NCI-H1105 treated with DMSO at 0.1 percent for 48 hours (cell line): ENCODE results near the gene TOGARAM1.

ENCODE experiments used
- DNase-seq: peaks from one replicate; lab custom pipeline; 2025; lab: John Stamatoyannopoulos, UW

TOGARAM1 gene, protein sequence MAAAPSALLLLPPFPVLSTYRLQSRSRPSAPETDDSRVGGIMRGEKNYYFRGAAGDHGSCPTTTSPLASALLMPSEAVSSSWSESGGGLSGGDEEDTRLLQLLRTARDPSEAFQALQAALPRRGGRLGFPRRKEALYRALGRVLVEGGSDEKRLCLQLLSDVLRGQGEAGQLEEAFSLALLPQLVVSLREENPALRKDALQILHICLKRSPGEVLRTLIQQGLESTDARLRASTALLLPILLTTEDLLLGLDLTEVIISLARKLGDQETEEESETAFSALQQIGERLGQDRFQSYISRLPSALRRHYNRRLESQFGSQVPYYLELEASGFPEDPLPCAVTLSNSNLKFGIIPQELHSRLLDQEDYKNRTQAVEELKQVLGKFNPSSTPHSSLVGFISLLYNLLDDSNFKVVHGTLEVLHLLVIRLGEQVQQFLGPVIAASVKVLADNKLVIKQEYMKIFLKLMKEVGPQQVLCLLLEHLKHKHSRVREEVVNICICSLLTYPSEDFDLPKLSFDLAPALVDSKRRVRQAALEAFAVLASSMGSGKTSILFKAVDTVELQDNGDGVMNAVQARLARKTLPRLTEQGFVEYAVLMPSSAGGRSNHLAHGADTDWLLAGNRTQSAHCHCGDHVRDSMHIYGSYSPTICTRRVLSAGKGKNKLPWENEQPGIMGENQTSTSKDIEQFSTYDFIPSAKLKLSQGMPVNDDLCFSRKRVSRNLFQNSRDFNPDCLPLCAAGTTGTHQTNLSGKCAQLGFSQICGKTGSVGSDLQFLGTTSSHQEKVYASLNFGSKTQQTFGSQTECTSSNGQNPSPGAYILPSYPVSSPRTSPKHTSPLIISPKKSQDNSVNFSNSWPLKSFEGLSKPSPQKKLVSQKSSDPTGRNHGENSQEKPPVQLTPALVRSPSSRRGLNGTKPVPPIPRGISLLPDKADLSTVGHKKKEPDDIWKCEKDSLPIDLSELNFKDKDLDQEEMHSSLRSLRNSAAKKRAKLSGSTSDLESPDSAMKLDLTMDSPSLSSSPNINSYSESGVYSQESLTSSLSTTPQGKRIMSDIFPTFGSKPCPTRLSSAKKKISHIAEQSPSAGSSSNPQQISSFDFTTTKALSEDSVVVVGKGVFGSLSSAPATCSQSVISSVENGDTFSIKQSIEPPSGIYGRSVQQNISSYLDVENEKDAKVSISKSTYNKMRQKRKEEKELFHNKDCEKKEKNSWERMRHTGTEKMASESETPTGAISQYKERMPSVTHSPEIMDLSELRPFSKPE (N-terminal part only)

DNA sequence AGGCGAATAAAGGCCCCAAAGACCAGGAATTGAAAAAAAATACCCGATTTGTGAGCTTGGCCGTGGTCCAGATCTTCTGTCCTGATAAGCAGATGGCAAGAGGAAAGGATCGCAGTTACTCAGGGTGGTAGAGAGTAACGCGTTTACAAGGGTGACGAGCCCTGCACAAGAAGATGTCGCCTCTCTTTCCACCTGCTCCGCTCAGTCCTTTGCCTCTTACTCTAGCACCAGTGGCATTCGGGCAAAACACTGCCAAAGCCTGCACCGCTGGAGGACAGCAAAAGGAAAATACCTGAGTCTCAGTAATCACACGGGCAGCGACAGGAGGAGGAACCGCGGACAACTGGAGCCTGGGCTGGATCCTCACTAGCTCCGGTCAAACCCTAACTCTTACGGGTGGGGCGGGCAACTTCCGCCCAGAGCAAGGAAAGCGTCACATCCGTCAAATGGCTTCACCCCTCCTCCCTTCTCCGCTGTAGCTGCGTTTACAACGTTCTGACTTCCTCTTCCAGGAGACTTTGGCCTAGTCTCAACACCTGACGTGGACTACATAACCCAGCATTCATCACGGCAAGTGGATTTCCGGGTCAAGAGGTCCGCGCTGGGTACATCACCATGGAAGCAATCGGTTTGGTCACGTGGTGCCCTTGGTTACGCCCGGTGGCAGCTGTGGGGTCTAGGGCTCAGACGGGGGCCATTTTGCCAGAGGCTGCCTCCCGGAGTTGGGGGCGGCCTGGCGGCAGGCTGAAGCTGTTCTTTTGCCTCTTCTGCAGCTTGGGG is at the start of gene TOGARAM1, which contains the start of gene KLHL28:
TSS of gene TOGARAM1 (plus strand) at position 637 of the 780 bp plus-strand sequence. CDS start 232 bp downstream, outside the sequence.
TSS of gene KLHL28 (minus strand) at position 394 of the 780 bp plus-strand sequence. CDS start 16,019 bp downstream, outside the sequence.
- DNase-seq = peak; percentile 100

DNA sequence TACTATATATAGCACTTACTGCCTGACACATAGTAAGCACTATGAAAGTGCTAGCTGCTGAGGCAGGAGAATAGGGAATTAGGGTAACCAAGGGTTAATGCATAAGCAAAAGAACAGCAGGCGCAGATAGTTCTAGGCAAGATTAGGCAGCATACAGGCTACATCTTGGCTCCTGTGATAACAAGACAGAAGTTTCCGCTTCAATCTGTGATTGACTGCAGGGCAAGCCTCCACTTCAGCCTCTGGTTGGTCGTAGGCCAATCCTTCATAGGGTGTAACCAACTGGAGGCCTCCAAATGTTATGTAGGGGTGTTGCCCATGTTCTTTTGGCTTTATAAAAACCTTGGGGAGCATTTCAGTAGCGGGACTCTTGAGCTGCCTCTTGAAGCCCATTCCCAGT is 47.1 kb upstream of the TOGARAM1 start:
- DNase-seq = no peak

DNA sequence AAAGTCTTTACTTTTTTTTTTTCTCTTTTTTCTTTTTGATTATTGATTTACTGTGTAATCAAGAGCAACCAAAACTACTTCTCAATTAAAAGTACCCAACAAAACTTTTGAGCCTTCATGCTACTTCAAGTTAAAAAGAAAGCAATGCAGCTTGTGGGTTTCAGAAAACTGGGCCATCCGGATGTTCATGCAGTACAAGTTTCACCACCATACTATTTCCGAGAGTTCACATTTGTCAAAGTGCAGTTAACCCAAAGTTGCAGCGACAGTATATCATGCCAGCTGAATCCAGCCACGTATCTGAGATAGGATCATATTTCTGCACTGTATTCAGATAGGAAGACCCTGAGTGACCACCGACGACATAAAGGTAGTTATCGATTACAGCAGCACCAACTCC is 33.2 kb upstream of the TOGARAM1 start:
- no peak for DNase-seq

DNA sequence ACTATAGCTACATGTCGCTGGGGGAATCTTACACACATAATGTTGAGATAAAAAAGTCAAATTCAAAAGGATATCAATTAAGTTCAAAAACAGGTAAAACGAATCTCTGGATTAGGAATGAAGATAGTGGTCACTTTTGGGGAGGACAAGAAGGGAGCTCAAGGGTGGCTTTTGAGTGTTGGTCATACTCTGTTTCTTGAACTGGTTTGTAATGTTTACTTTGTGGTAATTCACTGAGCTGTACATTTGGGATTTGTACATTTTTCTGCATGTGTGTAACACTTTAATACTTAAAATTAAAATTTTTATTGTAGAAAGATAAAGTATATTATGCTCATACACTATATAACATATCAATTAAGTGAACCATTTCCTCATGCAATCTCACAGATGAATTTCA is 26.8 kb upstream of the TOGARAM1 start:
- DNase-seq = no peak

DNA sequence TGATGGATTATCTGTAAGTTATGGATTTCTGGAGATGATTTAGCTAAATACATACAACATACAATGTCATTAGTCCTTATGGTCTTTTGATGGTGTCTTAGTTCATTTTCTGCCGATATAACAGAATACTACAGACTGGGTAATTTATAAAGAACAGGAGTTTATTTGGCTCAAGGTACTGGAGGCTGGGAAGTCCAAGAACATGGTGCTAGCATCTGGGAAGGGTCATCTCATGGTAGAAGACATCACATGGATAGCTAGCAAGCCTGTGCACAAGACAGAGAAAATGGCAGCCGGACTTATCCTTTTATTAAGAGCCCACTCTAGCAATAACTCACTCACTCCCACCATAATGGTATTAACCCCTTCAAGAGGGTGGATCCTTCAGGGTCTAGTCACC is 24.4 kb upstream of the TOGARAM1 start:
- DNase-seq = no peak

DNA sequence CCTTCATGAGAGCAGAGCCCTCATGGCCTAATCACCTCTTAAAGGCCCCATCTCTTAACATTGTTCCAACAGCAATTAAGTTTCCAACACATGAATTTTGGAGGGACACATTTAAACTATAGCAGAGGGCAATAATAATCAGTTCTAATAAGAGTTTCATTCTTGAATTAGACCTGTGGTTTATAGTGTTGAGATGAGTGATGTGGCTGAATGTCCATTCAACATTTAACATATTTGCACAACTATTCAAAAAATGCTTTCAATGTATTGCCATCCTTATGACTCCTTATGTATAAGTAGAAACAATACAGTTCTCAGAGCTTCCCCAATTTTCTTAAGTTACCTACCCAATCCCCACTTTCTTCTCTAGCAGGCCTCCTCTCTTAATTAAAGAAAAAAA is 21.8 kb upstream of the TOGARAM1 start:
- DNase-seq = no peak

DNA sequence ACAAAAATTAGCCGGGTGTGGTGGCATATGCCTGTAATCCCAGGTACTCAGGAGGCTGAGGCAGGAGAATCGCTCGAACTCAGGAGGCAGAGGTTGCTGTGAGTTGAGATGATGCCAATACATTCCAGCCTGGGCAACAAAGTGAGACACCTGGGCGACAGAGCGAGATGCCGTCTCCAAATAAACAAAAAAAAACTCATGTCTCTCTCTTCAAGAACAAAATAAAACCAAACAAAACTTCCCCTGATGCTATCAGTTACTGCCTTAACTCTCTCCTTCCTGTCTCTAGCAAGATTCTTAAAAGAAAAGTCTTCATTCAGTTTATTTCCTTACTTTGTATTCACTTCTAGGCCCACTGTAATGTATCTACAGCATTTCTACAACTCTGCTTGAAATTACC is 21.0 kb upstream of the TOGARAM1 start:
- DNase-seq = no peak

DNA sequence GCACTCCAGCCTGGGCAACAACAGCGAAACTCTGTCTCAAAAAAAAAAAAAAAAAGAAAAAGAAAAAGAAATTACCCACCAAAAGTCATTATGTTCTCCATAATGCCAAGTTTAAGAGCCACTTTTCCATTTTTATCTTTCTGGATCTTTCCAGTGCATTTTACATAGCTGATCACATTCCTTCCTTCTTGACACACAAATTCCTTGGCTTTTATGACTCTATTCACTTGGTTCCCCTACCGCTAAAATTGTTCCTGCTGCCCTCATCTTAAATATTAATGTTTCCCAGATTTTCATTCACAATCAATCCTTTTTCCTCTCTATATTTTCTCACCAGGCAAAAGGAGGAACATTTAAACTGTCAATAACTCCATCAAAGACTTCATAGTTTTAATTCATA is 20.4 kb upstream of the TOGARAM1 start:
- DNase-seq = no peak

DNA sequence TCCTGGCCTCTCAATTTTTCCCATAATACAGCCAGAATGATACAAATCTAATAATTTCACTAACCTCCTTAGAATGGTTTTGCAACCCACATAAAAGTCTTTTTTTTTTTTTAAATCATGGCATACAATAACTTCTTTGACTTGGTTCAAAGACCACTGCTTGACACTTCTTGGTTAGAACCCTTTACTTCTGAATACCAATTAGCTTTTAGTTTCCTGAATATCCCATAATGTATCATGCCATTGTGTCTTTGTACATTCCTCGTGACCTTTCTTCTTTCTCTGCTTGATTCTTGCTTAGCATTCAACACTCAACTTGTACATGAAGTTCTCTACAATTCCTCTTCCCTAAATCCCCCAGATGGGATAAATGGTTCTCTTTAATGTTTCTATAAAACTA is 19.6 kb upstream of the TOGARAM1 start:
- DNase-seq = no peak

DNA sequence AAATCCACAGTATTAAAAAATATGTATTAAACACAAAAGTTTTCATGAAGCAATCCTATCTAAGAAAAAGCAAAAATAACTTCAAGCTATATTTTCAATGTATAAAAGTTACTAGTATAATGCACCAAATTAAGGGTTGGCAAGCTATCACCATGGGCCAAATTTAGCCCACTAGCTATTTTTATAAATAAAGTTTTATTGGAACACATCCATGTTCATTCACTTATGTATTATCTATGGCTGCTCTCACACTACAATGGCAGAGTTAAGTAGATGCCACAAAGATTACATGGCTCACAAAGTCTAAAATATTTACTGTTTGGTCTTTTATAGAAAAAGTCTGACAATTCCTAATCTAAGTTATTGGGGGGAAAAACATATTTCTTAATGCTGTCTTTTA is 17.9 kb upstream of the TOGARAM1 start:
- DNase-seq = no peak

DNA sequence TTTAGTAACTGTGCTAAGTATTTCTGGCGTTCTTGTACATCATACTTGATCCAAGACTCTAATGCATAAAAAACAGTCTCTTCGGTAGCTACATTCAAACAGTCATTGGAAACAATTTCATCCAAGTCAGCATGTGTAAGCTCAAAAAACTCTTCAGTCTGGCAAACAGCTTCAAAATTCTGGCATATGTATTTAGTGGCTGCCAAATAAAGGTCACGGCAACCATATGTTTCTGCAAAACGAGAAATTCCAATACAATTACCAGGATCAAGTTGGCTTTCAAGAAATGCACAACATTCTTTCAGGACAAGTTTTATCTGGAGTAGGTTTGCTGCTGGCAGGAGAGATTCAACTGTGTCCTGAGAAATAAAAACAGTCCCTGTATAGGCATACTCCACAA is 16.7 kb upstream of the TOGARAM1 start:
- DNase-seq = no peak

DNA sequence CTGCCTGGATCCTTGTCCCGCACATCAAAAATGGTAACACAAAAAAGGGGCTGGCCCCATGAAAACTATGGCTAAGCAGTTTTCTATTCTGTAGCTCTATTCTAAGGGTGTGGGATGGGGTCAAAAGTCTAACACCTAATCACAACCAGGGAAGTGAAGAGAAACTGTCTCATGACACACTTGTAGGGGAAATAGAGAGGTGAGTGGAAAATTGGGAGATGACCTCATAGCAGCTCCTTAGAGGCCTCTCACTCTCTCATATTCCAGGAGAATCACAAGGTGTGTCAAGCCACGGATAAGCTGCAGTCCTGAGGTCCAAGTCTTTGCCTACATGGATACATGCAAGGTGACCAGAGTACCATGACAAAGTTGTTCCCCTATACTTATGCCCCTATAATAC is 10.9 kb upstream of the TOGARAM1 start:
- no peak for DNase-seq

DNA sequence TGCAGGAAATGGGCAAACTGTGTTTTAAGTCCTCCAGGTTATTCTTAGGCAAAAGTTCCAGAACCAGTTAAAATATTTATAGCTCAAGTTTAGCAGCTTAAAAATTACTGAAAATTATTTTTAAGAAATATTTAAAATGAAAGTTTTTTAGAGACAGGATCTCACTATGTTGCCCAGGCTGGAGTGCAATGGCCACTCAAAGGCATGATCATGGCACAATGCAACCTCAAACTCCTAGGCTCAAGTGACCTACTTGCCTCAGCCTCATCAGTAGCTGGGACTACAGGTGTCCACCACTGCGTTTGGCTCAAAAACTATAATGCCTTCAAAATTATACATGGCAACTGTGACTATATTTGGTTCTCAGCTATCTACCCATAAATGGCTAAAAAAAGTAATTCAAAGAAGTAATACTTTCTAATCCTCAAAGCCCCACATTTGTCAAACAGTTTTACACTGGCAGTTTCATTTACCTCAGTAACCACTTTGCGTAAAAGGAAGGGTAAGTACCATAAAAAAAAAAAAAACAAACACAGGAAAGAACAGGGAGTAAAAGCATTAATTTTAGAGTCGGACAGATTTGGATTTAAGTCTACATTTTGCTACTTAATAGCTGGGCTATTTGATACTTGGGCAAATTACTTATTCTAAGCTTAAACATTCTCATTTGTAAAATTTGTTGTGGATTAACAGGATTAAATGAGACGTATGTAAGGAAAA is 9.4 kb upstream of the TOGARAM1 start:
- DNase-seq = no peak

DNA sequence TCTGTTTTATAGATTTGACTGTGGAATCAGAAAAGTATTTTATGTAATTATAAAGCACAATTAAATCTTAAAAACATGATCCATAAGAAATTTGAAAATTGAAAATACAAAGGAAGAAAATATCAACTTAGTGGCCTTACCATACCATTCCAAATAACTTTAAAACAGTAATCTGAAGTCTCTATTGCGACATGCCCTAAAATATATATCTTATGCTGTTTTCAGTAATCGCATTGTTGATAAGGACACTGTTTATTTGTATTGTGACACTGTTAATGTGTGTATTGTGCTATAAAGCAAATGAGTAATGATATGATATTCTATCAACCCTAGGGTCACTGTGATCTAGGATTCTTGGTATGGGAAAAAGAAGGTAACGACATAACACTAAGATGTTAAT is 7.2 kb upstream of the TOGARAM1 start:
- DNase-seq = no peak

DNA sequence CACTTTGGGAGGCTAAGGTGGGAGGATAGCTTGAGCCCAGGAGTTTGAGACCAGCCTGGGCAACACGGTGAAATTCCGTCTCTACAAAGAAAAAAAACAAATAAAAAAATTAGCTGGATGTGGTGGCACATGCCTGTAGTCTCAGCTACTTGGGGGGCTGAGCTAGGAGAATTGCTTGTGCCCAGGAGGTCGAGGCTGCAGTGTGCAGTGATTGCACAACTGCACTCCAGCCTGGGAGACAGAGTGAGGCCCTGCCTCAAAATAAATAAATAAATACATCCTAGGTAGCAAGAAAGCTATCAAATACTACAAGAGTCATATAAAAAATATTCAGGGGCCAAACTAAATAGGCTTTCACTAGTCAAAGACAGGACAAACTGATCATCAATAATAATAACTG is 6.5 kb upstream of the TOGARAM1 start:
- no peak for DNase-seq

DNA sequence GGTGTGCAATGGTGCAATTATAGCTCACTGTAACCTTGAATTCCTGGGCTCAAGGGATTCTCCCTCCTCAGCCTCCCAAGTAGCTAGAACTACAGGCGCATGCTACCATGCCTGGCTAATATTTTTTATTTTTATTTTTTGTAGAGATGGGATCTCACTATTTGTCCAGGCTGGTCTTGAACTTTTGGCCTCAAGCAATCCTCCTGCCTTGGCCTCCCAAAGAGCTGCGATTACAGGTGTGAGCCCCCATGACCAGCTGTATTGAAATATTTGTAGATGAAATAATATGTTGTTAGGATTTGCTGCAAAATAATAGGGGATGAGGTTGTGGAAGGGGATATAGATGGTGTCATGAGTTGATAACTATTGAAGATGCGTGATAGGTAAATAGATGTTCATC is 5.1 kb upstream of the TOGARAM1 start:
- no peak for DNase-seq

DNA sequence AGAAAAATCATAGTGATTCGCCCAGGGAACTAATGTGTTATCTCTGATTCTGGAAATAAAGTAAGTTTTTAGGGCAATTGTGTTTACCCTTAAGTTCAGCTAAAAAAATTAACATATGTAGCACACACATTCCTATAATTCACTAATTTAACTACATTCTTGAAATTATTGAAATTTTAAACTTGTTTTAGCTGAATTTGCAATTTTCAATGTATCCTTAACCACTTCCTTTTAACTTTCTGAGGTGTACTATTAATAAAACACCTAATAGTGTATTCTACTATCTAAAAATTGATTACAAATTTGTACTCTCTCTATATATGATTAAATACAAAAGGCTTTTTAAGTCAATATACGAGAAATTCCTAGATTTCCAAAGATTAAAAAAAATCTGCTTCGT is 2.5 kb upstream of the TOGARAM1 start:
- DNase-seq = no peak

DNA sequence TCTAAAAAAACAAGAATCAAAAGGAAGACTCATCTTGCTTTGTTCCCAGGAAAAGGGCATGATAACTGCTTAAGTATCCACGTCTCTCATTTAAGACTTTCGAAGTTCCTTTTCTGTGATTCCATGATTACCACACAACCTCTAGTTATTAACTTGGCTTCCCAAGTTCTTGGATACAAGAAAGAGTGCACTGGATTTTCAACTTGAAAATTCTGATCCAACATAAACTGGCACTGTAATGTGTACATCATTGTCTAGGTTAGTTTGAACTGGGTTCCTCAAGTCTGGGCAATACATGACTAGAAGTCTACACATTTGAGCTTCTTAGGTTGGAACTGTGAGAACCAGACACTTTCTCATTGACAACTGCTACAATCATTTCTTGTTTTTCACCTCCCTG is 1.8 kb upstream of the TOGARAM1 start:
- no peak for DNase-seq

DNA sequence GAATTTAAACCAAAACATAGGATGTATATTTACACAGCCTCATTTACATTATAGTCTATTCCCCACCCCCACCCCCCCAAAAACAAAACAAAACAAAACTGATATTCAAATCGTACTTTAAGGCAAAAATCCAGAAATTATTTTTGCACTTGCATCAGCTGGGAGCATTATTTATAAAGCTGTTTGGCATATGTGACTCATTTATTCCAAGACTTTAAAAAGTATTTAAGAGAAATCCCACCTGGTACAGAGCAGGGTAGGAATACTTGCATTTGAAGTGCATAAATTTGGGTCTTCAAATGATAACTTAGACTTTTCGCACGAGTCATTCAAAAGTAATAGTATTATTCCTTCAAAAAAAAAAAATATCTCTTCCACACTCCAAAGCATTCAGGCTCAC is 1.3 kb upstream of the TOGARAM1 start:
- no peak for DNase-seq

DNA sequence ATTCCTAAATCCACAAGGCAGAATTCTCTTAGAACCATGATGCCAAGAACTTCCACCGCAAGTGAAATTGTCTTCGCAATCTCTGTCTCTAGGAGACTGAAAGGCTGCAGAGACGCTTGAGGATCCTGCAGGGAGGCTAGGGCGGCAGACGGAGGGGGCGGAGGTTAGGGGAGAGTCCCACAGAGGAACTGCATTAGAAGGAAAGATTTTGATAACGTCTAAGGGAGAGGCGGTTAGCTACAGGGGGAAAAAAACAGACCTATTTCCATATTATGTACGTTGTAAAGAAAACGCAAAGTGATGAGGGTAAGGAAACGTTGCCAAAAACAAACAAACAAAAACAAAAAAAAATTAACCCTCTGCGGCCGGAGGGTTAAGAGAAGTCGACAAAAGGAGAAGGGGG is 838 bp upstream of the TOGARAM1 start:
- peak; percentile 58 for DNase-seq
